HG03066 (cell line): ENCODE data around the gene KIF1B.

Experiments
- ATAC-seq: cut with Tn5 transposase; IDR thresholded peaks from one replicate; pipeline ENCODE4 v1.9.1; 2021; ENCODE audit warnings: low read depth; ENCODE audit not compliant: unreplicated experiment

Gene KIF1B

GRCh38 chr1:10271090-10271489 lies 60.7 kb downstream of the KIF1B start:
- no peak for ATAC-seq

- ATAC-seq = no peak
Observed at GRCh38 chr1:10271869-10272268, 61.5 kb downstream of the KIF1B start.

GRCh38 chr1:10272274-10272673 lies 61.9 kb downstream of the KIF1B start:
- no peak for ATAC-seq

- ATAC-seq = no peak
Observed at GRCh38 chr1:10278880-10279279, 68.5 kb downstream of the KIF1B start.

- no peak for ATAC-seq
Observed at GRCh38 chr1:10280439-10281350, 70.3 kb downstream of the KIF1B start.

- no peak for ATAC-seq
Observed at GRCh38 chr1:10283318-10283984, 73.1 kb downstream of the KIF1B start.

GRCh38 chr1:10286244-10286643 lies 75.9 kb downstream of the KIF1B start:
- ATAC-seq = no peak

GRCh38 chr1:10287023-10287645 lies 76.8 kb downstream of the KIF1B start:
- no peak for ATAC-seq

GRCh38 chr1:10288029-10288615 lies 77.8 kb downstream of the KIF1B start:
- no peak for ATAC-seq

- no peak for ATAC-seq
Observed at GRCh38 chr1:10291705-10292104, 81.3 kb downstream of the KIF1B start.

GRCh38 chr1:10292188-10292587 lies 81.8 kb downstream of the KIF1B start:
- ATAC-seq = no peak

GRCh38 chr1:10295481-10296085 lies 85.2 kb downstream of the KIF1B start:
- ATAC-seq = no peak

- no peak for ATAC-seq
Observed at GRCh38 chr1:10299151-10299550, 88.8 kb downstream of the KIF1B start.

GRCh38 chr1:10302416-10302815 lies 92.0 kb downstream of the KIF1B start:
- ATAC-seq = no peak

GRCh38 chr1:10304295-10304694 lies 93.9 kb downstream of the KIF1B start:
- ATAC-seq = no peak

- ATAC-seq = no peak
Observed at GRCh38 chr1:10306435-10306834, 96.1 kb downstream of the KIF1B start.

- ATAC-seq = no peak
Observed at GRCh38 chr1:10308001-10308400, 97.6 kb downstream of the KIF1B start.

- no peak for ATAC-seq
Observed at GRCh38 chr1:10309243-10310011, 99.1 kb downstream of the KIF1B start.

GRCh38 chr1:10316752-10317151 lies 106.4 kb downstream of the KIF1B start:
- ATAC-seq = no peak

- ATAC-seq = no peak
Observed at GRCh38 chr1:10319750-10320149, 109.4 kb downstream of the KIF1B start.
